Mucosa of descending colon (tissue), 3 donors: Measurements from ENCODE around the gene MTUS2. TPM values are rescaled to one million over a fixed set of nuclear protein-coding genes. Genes with fewer than 3 reads are reported as not detected.

Experiments used
- ATAC-seq: fragments of 200-7000 bp; cut with Tn5 transposase; one replicate; pipeline ENCODE4 v1.9.1; 2020; ENCODE audit warnings: mild to moderate bottlenecking, moderate library complexity
- DNase-seq, 3 donors: peaks; one replicate each; pipeline ENCODE4 v3.0.0-alpha.2; 2020
- H3K36me3 ChIP-seq: fragments of 200-600 bp; one replicate; pipeline ENCODE4 v1.8.0; 2021; ENCODE audit warnings: low read depth, mild to moderate bottlenecking
- H3K4me1 ChIP-seq: fragments of 200-600 bp; one replicate; pipeline ENCODE4 v1.8.0; 2021; ENCODE audit warnings: low read depth, mild to moderate bottlenecking
- H3K4me3 ChIP-seq: fragments of 200-600 bp; one replicate; pipeline ENCODE4 v1.8.0; 2021; ENCODE audit warnings: mild to moderate bottlenecking
- H3K9me3 ChIP-seq: fragments of 200-600 bp; one replicate; pipeline ENCODE4 v1.8.0; 2021; ENCODE audit warnings: mild to moderate bottlenecking
- CTCF ChIP-seq: fragments of 200-600 bp; IDR thresholded peaks from one replicate; pipeline ENCODE4 v1.8.0; 2022; ENCODE audit warnings: antibody characterized with exemption, mild to moderate bottlenecking
- intact Hi-C, 2 donors: fragments of 100-400 bp; cut with DNase I in 1 of 2; cut with micrococcal nuclease in 1 of 2; formaldehyde crosslinking; loops; one replicate each; pipeline versions ENCODE4 v1.11.0 to v1.11.1; 2022; cut with DNase I, micrococcal nuclease
- total RNA-seq, 3 donors: library from RNA; stranded (reverse); fragmentation: NEBNext Ultra II Directional in 2 of 3; extraction: Animal tissue kit (Norgen Biotek cat#: 25700) in 2 of 3; gene quantifications; one replicate each; pipeline versions ENCODE4 v1.2.1 to v1.2.4, GENCODE V29; 2021 to 2023
- donor health status: DM: no; HTN: no; CAD: no; lungs with moderate emphysema.
- donor health status: DM: no; HTN: no; CAD: no.
- donor health status: DM: no; HTN: yes; CAD: no.

MTUS2 gene
- total RNA-seq, 3 donors from 2014 or later = 0.09 to 0.85 (median 0.60) TPM

DNA sequence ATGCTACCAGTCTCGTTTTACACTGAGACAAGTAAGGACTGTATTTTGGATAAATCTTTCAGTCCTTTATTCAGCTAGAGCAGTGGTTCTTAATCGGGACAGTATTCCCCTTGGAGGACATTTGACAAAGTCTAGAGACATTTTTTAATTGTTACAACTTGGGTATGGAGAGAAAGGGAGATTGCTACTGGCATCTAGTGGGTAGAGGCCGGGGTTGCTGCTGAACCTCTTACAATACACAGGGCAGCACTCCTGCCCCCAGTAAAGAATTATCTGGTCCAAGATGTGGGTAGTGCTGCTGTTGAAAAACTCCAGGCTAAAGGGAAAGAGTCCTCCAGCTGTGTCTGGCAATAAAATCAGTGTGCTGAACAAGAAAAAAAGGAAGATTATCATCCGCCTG is 440.5 kb downstream of the MTUS2 start:
- no peaks in the 10 kb centered on the region for H3K4me1 ChIP-seq
- intact Hi-C loops = no loop called here
- DNase-seq (no peak), ATAC-seq (no peak)
- peaks cover 12% of the 10 kb centered on the region for H3K9me3 ChIP-seq
- H3K4me3 ChIP-seq = no peak overlapping the region
- H3K36me3 ChIP-seq = no peaks in the 10 kb centered on the region
- no peak for TF ChIP-seq CTCF

GRCh38 chr13:29266261-29266660 is 446.1 kb downstream of the MTUS2 start:
- intact Hi-C loops = no loop called here
- DNase-seq (no peak), ATAC-seq (no peak)
- no peak overlapping the region for H3K4me3 ChIP-seq
- H3K9me3 ChIP-seq = peaks cover 12% of the 10 kb centered on the region
- H3K4me1 ChIP-seq = no peaks in the 10 kb centered on the region
- no peak for TF ChIP-seq CTCF
- H3K36me3 ChIP-seq = no peaks in the 10 kb centered on the region

DNA sequence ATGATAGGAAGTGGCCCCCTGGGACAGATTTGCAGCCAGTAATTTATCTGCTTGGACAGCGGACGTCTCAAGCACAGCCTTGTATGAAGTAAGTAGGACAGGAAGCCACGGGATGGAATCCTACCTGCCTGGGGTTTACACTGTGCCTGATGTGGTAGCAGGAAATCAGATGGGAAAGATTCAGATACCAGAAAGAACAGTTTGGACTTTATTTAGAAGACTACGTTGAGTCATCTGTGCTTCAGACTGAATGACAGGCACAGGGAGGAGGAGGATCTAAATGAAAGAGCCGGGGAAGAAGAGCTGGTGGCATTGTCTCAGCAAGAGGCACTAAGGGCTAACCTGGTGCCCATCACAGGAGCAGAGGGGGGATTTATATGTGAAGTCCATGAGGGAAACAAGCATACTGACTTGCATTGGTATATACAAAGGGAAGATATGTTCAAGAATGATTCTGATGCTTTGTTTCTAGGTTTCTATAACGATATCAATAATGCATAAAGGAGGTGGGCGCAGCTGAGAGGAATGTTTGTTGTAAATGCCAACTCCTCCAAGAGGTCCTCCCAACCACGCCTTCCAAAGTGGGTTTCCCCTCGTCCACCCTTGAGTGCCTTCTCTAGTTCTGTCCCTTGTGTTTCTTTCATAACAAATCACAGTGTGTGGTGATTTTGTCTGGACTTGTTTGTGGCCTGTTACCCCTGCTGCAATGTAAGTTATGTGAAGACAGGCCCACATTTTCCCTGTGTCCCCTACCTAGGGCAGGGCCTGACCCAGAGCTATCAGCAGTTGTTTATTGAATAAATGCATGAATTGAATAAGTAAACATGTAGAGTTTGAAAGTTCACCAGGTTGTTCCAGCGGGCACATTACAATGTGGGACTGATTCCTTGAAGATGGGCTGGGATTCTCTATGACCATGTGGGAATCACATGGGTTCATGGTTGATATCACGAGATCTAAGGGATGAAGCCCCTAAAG is 446.9 kb downstream of the MTUS2 start:
- no peak for ATAC-seq

GRCh38 chr13:29270271-29270985 is 450.3 kb downstream of the MTUS2 start:
- Histone ChIP-seq H3K4me1 (no peaks in the 10 kb centered on the region), H3K9me3 (no peaks in the 10 kb centered on the region), H3K4me3 (no peak overlapping the region), H3K36me3 (no peaks in the 10 kb centered on the region)
- DNase-seq (no peak), ATAC-seq (no peak)
- no peak for TF ChIP-seq CTCF
- intact Hi-C loops = no loop called here

More for the DNA sequence above, 446.9 kb downstream of the MTUS2 start:
- Histone ChIP-seq H3K36me3 (no peaks in the 10 kb centered on the region), H3K4me1 (no peaks in the 10 kb centered on the region), H3K4me3 (no peak overlapping the region), H3K9me3 (peaks cover 12% of the 10 kb centered on the region)
- intact Hi-C loops = no loop called here
- DNase-seq = no peak
- no peak for TF ChIP-seq CTCF

DNA sequence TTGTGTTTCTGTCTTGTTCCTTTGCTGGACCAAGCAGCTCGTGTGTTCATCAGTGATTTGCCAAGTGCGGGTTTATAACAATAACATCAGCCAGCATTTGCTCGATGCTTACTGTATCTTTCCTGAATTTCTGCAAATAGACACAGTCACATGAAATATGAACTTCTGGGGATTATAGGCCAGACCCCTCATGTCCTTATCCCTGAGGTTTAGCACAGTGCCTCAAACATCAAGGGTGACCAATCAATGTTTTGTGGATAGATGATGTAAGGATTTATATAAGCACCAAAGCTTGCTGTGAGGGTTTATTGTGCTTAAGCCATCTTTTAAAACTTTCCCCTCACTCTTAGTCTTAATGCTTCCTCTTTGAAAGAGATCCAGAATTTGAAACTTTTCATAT is 451.5 kb downstream of the MTUS2 start:
- Histone ChIP-seq H3K4me3 (no peak overlapping the region), H3K9me3 (no peaks in the 10 kb centered on the region), H3K4me1 (no peaks in the 10 kb centered on the region), H3K36me3 (no peaks in the 10 kb centered on the region)
- intact Hi-C loops = no loop called here
- ATAC-seq (no peak), DNase-seq (no peak)
- TF ChIP-seq CTCF = no peak
